GM13976 (cell line): ENCODE results near the gene PAK3.

ENCODE experiments used
- DNase-seq: peaks from one replicate; pipeline ENCODE4 v3.0.0; 2012; ENCODE audit warnings: low spot score
- CTCF ChIP-seq: IDR thresholded peaks from 2 replicates; pipeline ENCODE4 v1.5.1; 2012; ENCODE audit warnings: borderline replicate concordance, mild to moderate bottlenecking; ENCODE audit not compliant: insufficient read depth; ENCODE audit errors: extremely low read depth, missing control alignments, control extremely low read depth
- in situ Hi-C: fragments of 300-500 bp; cut with MboI; formaldehyde crosslinking; loops from one replicate; pipeline ENCODE4 v1.12.0; 2022; ENCODE audit warnings: low sequenced_read_pairs, mixed read lengths, inconsistent platforms; ENCODE audit not compliant: unreplicated experiment

The PAK3 gene

GRCh38 chrX:111110098-111110775, 14.2 kb downstream of the PAK3 start:
- in situ Hi-C loops, result no loop called here
- no peak for DNase-seq
- TF ChIP-seq CTCF, result no peak

DNA sequence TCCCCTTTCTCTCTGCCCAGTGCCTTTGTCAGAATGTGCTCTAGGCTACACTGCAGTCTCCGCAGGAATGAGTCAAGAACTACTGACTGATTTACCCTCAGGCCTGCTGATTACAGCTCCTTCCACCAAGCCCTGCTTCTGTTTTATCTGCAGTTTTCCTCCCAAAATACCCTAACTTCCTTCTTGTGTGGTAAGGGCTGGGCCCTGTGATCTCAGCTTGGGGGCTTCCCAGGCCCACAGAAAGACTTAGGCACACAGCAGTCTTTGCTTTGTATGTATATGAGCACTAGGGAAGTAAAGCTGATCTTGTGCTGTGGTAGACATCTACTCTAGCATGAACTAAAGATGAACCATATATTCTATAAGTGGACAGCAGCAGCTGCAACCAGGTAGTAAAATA, 18.8 kb downstream of the PAK3 start:
- no peak for DNase-seq
- in situ Hi-C loops, result no loop called here
- no peak for TF ChIP-seq CTCF

- in situ Hi-C loops, result no loop called here
- no peak for TF ChIP-seq CTCF
- no peak for DNase-seq
Measured at GRCh38 chrX:111116666-111117065, 20.7 kb downstream of the PAK3 start.

DNA sequence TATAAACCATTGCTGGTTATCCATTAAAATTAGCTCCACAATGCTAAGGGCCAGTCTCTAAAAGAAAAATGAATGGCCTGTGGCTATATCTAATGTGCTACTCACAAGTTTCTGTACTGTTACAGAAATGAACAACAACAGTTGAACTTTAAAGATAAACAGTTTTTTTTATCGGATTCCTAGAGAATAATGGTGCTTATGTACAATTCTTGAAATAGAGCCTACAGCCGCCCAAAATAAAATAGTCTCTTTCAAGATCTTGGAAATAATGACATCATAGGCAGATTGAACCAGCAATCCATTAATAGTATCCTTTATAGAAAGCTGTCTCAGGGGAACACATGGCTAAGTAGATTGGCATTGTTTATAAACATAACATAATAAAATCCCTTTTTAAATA, 23.4 kb downstream of the PAK3 start:
- in situ Hi-C loops, result no loop called here
- no peak for DNase-seq
- no peak for TF ChIP-seq CTCF

GRCh38 chrX:111123125-111123524, 27.1 kb downstream of the PAK3 start:
- in situ Hi-C loops, result no loop called here
- no peak for DNase-seq
- TF ChIP-seq CTCF, result no peak

GRCh38 chrX:111123606-111124179, 27.7 kb downstream of the PAK3 start:
- in situ Hi-C loops, result no loop called here
- TF ChIP-seq CTCF, result no peak
- no peak for DNase-seq

- no peak for DNase-seq
- no peak for TF ChIP-seq CTCF
- in situ Hi-C loops, result no loop called here
Measured at GRCh38 chrX:111124418-111124817, 28.4 kb downstream of the PAK3 start.
